NB4 (cell line): ENCODE measurements around the gene CADM2.

Experiments
- MYC ChIP-seq: IDR thresholded peaks from 2 replicates; pipeline ENCODE4 v1.6.1; 2011; ENCODE audit warnings: low read depth, low read length
- TF ChIP-seq, protein P1 (sequence below): IDR thresholded peaks from one replicate; pipeline ENCODE4 v1.5.1; 2012; ENCODE audit warnings: low read depth, low read length
- TF ChIP-seq, protein P2 (sequence below): IDR thresholded peaks from 2 replicates; pipeline ENCODE4 v1.6.1; 2011; ENCODE audit warnings: low read depth, low read length

DNA sequence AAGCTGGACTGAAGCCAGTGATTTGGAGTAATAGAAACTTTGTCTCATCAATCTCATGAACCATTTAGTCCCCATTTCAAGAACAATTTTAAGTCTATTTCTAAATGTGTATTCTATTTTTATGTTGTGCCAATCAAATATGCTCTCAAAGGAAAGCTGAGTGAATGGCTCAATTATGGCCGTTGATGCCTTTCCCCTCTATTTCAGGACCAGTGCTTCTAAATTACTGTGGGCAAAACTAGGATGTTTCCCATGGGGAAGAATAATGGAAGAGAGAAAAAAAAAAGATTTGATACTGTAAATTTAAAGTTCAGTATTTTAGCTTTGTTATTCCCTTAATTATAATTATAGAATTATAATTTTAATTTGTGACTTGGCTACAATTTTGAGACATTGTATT, 110.1 kb downstream of the CADM2 start:
- TF ChIP-seq, protein P1, sequence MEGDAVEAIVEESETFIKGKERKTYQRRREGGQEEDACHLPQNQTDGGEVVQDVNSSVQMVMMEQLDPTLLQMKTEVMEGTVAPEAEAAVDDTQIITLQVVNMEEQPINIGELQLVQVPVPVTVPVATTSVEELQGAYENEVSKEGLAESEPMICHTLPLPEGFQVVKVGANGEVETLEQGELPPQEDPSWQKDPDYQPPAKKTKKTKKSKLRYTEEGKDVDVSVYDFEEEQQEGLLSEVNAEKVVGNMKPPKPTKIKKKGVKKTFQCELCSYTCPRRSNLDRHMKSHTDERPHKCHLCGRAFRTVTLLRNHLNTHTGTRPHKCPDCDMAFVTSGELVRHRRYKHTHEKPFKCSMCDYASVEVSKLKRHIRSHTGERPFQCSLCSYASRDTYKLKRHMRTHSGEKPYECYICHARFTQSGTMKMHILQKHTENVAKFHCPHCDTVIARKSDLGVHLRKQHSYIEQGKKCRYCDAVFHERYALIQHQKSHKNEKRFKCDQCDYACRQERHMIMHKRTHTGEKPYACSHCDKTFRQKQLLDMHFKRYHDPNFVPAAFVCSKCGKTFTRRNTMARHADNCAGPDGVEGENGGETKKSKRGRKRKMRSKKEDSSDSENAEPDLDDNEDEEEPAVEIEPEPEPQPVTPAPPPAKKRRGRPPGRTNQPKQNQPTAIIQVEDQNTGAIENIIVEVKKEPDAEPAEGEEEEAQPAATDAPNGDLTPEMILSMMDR: no peak
- TF ChIP-seq MYC: no peak
- TF ChIP-seq, protein P2, sequence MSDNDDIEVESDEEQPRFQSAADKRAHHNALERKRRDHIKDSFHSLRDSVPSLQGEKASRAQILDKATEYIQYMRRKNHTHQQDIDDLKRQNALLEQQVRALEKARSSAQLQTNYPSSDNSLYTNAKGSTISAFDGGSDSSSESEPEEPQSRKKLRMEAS: no peak
